HepG2 (cell line): ENCODE data around the gene HOXA9. TPM values are rescaled to one million over a fixed set of nuclear protein-coding genes. Genes with fewer than 3 reads are reported as not detected.

Experiments used
- KIAA2018 ChIP-seq: sonication (generic); formaldehyde crosslinking; IDR thresholded peaks from 2 replicates; pipeline ENCODE4 v1.5.0; 2020; ENCODE audit warnings: mild to moderate bottlenecking, missing genetic modification reagents, borderline replicate concordance
- NONO ChIP-seq, 2 experiments: fragments of 450-650 bp in 1 of 2; sonication (generic) in 1 of 2; formaldehyde crosslinking in 1 of 2; IDR thresholded peaks in 1 of 2; conservative IDR thresholded peaks in 1 of 2; 2 replicates each; pipeline versions ENCODE4 v1.6.1 to v1.8.0; 2017 to 2022; ENCODE audit warnings: mild to moderate bottlenecking in 1 of 2, missing genetic modification reagents in 1 of 2, moderate library complexity in 1 of 2
- PHF21A ChIP-seq: sonication (generic); formaldehyde crosslinking; IDR thresholded peaks from 2 replicates; pipeline ENCODE4 v1.5.0; 2020; ENCODE audit warnings: mild to moderate bottlenecking, missing genetic modification reagents
- ZSCAN5A ChIP-seq: sonication (generic); formaldehyde crosslinking; IDR thresholded peaks from 2 replicates; pipeline ENCODE4 v1.8.0; 2022; ENCODE audit warnings: mild to moderate bottlenecking, missing genetic modification reagents, borderline replicate concordance
- polyA plus RNA-seq, 8 experiments: library from polyadenylated mRNA; depleted of rRNA in 3 of 8; stranded (reverse) in 7 of 8; unstranded in 1 of 8; fragments of >200 nt; fragmentation: Illumina TruSeq in 4 of 8; extraction: Trizol in 4 of 8; gene quantifications; 2 replicates each; pipeline versions ENCODE4 v1.2.1 to v1.2.3, GENCODE V29; 2011 to 2016; ENCODE audit warnings: low read depth in 4 of 8, missing spikeins in 1 of 8, mixed read lengths in 1 of 8; ENCODE audit not compliant: insufficient read depth in 1 of 8
- total RNA-seq, 5 experiments: library from RNA; depleted of rRNA; stranded (reverse); fragments of >200 nt; fragmentation: Illumina TruSeq; extraction: Trizol; gene quantifications; 2 replicates each; pipeline ENCODE4 v1.2.3, GENCODE V29; 2016; ENCODE audit warnings: low read depth in 1 of 5

Gene HOXA9
- total and polyA plus RNA-seq, 2 of the 13 experiments (the other 11 are each of a cell fraction or from before 2014, with no cell fraction given): not detected

- TF ChIP-seq NONO (IDR thresholded peaks at IDR 0.05) (no peak), NONO (CRISPR knock-in tag; conservative IDR thresholded peaks at IDR 0.05) (no peak), ZSCAN5A (CRISPR knock-in tag) (no peak), KIAA2018 (no peak), PHF21A (CRISPR knock-in tag) (no peak)
Measured at GRCh38 chr7:27128034-27128433, 37.3 kb downstream of the HOXA9 start (continued).
